ENCODE data around the gene EPM2A.
A peak's percentile ranks its signal among the peaks of the same experiment; 100 is the strongest.

The EPM2A gene

GRCh38 chr6:145736661-145737144, 1.4 kb upstream of the EPM2A start:
- peaks cover 10 to 30% (median 20%) of the 10 kb centered on the region in 10 experiments; a peak in 19 of 20 replicates for H3K4me1 ChIP-seq
- H3K27me3 ChIP-seq = no peaks in the 10 kb centered on the region
- peak overlapping the region; percentile 12 to 95 (median 88); a peak in 19 of 22 replicates for H3K4me2 ChIP-seq
- peak overlapping the region in 1 of 11 experiments; percentile 99; a peak in 2 of 22 replicates for H3K9ac ChIP-seq
- peaks cover 0 to 13% (median 9%) of the 10 kb centered on the region in 11 experiments; a peak in 17 of 22 replicates for H3K9me3 ChIP-seq (replicated peaks in 1 of 11)
- no peak for TF ChIP-seq Cebpa-rat (IDR thresholded peaks at IDR 0.05)
- no peaks in the 10 kb centered on the region for H4K20me1 ChIP-seq
- H3K27ac ChIP-seq = peak overlapping the region in 9 of 11 experiments; percentile 97 to 100 (median 99); a peak in 13 of 22 replicates
- H3K36me3 ChIP-seq = no peaks in the 10 kb centered on the region; a peak in 1 of 22 replicates
- peak overlapping the region in 2 of 10 experiments; percentile 74 to 75; a peak in 3 of 20 replicates for H3K4me3 ChIP-seq

GRCh38 chr6:145734486-145735355, 599 bp downstream of the EPM2A start:
- peak overlapping the region; percentile 49 to 95 (median 88) for H3K4me2 ChIP-seq
- H3K9me3 ChIP-seq (replicated peaks in 1 of 11) = peaks cover 19 to 28% (median 24%) of the 10 kb centered on the region in 11 experiments
- H3K9ac ChIP-seq = peak overlapping the region; percentile 89 to 99 (median 96)
- H3K27ac ChIP-seq = peak overlapping the region; percentile 87 to 100 (median 98)
- H3K27me3 ChIP-seq = no peaks in the 10 kb centered on the region
- peaks cover 21 to 44% (median 32%) of the 10 kb centered on the region in 10 experiments for H3K4me1 ChIP-seq
- H4K20me1 ChIP-seq = no peaks in the 10 kb centered on the region
- TF ChIP-seq Cebpa-rat (IDR thresholded peaks at IDR 0.05) = no peak
- H3K4me3 ChIP-seq = peak overlapping the region; percentile 71 to 83 (median 74)
- H3K36me3 ChIP-seq = peaks cover 0 to 11% (median 7%) of the 10 kb centered on the region in 11 experiments; a peak in 10 of 22 replicates

- peak overlapping the region in 9 of 11 experiments; percentile 97 to 100 (median 99); a peak in 17 of 22 replicates for H3K27ac ChIP-seq
- H4K20me1 ChIP-seq = no peaks in the 10 kb centered on the region
- H3K9ac ChIP-seq = peak overlapping the region in 10 of 11 experiments; percentile 42 to 99 (median 98); a peak in 17 of 22 replicates
- H3K36me3 ChIP-seq = peaks cover 4 to 19% (median 14%) of the 10 kb centered on the region in 11 experiments; a peak in 19 of 22 replicates
- peaks cover 27 to 33% (median 30%) of the 10 kb centered on the region in 11 experiments for H3K9me3 ChIP-seq (replicated peaks in 1 of 11)
- peak overlapping the region; percentile 71 to 83 (median 74); a peak in 18 of 20 replicates for H3K4me3 ChIP-seq
- TF ChIP-seq Cebpa-rat (IDR thresholded peaks at IDR 0.05) = no peak
- H3K4me1 ChIP-seq = peaks cover 21 to 48% (median 37%) of the 10 kb centered on the region in 10 experiments
- peak overlapping the region; percentile 49 to 95 (median 88) for H3K4me2 ChIP-seq
- H3K27me3 ChIP-seq = no peaks in the 10 kb centered on the region
Measured at GRCh38 chr6:145733810-145734209, 1.5 kb downstream of the EPM2A start.

GRCh38 chr6:145733207-145733606, 2.1 kb downstream of the EPM2A start:
- Histone ChIP-seq H3K4me3 (no peak overlapping the region), H3K9ac (no peak overlapping the region), H3K4me1 (peaks cover 21 to 48% (median 37%) of the 10 kb centered on the region in 10 experiments), H3K9me3 (replicated peaks in 1 of 11) (peaks cover 33 to 40% (median 36%) of the 10 kb centered on the region in 11 experiments), H3K4me2 (peak overlapping the region in 6 of 11 experiments; percentile 81 to 95 (median 90); a peak in 9 of 22 replicates), H4K20me1 (no peaks in the 10 kb centered on the region), H3K27ac (0 out of 22 replicates have a peak overlapping the region, but pooled peaks of 2 of the 11 experiments have one; percentile 99), H3K36me3 (peaks cover 4 to 25% (median 20%) of the 10 kb centered on the region in 11 experiments; a peak in 20 of 22 replicates), H3K27me3 (no peaks in the 10 kb centered on the region)
- TF ChIP-seq Cebpa-rat (IDR thresholded peaks at IDR 0.05) = no peak

- peak overlapping the region in 2 of 11 experiments; percentile 29 to 35; a peak in 1 of 22 replicates for H3K4me2 ChIP-seq
- peaks cover 49 to 57% (median 52%) of the 10 kb centered on the region in 11 experiments for H3K9me3 ChIP-seq (replicated peaks in 1 of 11)
- H3K9ac ChIP-seq = no peak overlapping the region
- no peaks in the 10 kb centered on the region for H4K20me1 ChIP-seq
- peak overlapping the region in 2 of 10 experiments; percentile 22 to 39; a peak in 2 of 20 replicates for H3K4me3 ChIP-seq
- peak overlapping the region in 8 of 11 experiments; percentile 75 to 92 (median 88); a peak in 14 of 22 replicates for H3K27ac ChIP-seq
- no peak for TF ChIP-seq Cebpa-rat (IDR thresholded peaks at IDR 0.05)
- H3K36me3 ChIP-seq = peaks cover 4 to 37% (median 27%) of the 10 kb centered on the region in 11 experiments; a peak in 21 of 22 replicates
- H3K4me1 ChIP-seq = peaks cover 15 to 43% (median 33%) of the 10 kb centered on the region in 10 experiments
- no peaks in the 10 kb centered on the region for H3K27me3 ChIP-seq
Measured at GRCh38 chr6:145731447-145731846, 3.9 kb downstream of the EPM2A start.

- H3K27me3 ChIP-seq = no peaks in the 10 kb centered on the region
- peaks cover 53 to 73% (median 65%) of the 10 kb centered on the region in 11 experiments for H3K9me3 ChIP-seq (replicated peaks in 1 of 11)
- peak overlapping the region in 10 of 11 experiments; percentile 11 to 49 (median 30); a peak in 15 of 22 replicates for H3K4me2 ChIP-seq
- H3K36me3 ChIP-seq = peaks cover 4 to 37% (median 27%) of the 10 kb centered on the region in 11 experiments; a peak in 21 of 22 replicates
- H3K4me1 ChIP-seq = peaks cover 14 to 38% (median 29%) of the 10 kb centered on the region in 10 experiments
- peak overlapping the region in 9 of 11 experiments; percentile 29 to 92 (median 87); a peak in 17 of 22 replicates for H3K27ac ChIP-seq
- H3K9ac ChIP-seq = peak overlapping the region in 7 of 11 experiments; percentile 50 to 74 (median 61); a peak in 13 of 22 replicates
- peak overlapping the region in 7 of 10 experiments; percentile 6 to 46 (median 37); a peak in 8 of 20 replicates for H3K4me3 ChIP-seq
- peak in 8 of 11 experiments; percentile 81 to 91 (median 86); a peak in 16 of 22 replicates for TF ChIP-seq Cebpa-rat (IDR thresholded peaks at IDR 0.05)
- no peaks in the 10 kb centered on the region for H4K20me1 ChIP-seq
Measured at GRCh38 chr6:145729887-145730286, 5.4 kb downstream of the EPM2A start.

GRCh38 chr6:145728444-145729385, 6.6 kb downstream of the EPM2A start:
- TF ChIP-seq Cebpa-rat (IDR thresholded peaks at IDR 0.05) = no peak
- Histone ChIP-seq H3K36me3 (peaks cover 4 to 37% (median 27%) of the 10 kb centered on the region in 11 experiments; a peak in 21 of 22 replicates), H3K9ac (peak overlapping the region in 6 of 11 experiments; percentile 30 to 70 (median 53); a peak in 6 of 22 replicates), H3K4me1 (peaks cover 10 to 31% (median 25%) of the 10 kb centered on the region in 10 experiments), H3K9me3 (replicated peaks in 1 of 11) (peaks cover 57 to 84% (median 75%) of the 10 kb centered on the region in 11 experiments), H3K4me2 (peak overlapping the region in 2 of 11 experiments; percentile 19 to 39; a peak in 1 of 22 replicates), H3K4me3 (peak overlapping the region in 8 of 10 experiments; percentile 6 to 46 (median 32); a peak in 13 of 20 replicates), H3K27ac (peak overlapping the region in 9 of 11 experiments; percentile 29 to 92 (median 87); a peak in 17 of 22 replicates), H4K20me1 (no peaks in the 10 kb centered on the region), H3K27me3 (no peaks in the 10 kb centered on the region)
